ENCODE measurements around the gene KCNIP3.
"Not testable (repeated sequence)": the region's sequence is repeated elsewhere in the genome, so short reads cannot be mapped to it uniquely, and the experiment has no call there.

KCNIP3 gene

GRCh38 chr2:95401480-95401879 lies 104.3 kb downstream of the KCNIP3 start:
- TF ChIP-seq, protein P1, sequence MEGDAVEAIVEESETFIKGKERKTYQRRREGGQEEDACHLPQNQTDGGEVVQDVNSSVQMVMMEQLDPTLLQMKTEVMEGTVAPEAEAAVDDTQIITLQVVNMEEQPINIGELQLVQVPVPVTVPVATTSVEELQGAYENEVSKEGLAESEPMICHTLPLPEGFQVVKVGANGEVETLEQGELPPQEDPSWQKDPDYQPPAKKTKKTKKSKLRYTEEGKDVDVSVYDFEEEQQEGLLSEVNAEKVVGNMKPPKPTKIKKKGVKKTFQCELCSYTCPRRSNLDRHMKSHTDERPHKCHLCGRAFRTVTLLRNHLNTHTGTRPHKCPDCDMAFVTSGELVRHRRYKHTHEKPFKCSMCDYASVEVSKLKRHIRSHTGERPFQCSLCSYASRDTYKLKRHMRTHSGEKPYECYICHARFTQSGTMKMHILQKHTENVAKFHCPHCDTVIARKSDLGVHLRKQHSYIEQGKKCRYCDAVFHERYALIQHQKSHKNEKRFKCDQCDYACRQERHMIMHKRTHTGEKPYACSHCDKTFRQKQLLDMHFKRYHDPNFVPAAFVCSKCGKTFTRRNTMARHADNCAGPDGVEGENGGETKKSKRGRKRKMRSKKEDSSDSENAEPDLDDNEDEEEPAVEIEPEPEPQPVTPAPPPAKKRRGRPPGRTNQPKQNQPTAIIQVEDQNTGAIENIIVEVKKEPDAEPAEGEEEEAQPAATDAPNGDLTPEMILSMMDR (IDR thresholded peaks at IDR 0.05; ENCODE audit: insufficient read depth, low read depth, low read length, missing control alignments), result no peak
- DNase-seq (ENCODE audit: low read depth), result no peak
- peak overlapping the region; percentile 83 for H3K4me3 ChIP-seq (ENCODE audit: low read length)

DNA sequence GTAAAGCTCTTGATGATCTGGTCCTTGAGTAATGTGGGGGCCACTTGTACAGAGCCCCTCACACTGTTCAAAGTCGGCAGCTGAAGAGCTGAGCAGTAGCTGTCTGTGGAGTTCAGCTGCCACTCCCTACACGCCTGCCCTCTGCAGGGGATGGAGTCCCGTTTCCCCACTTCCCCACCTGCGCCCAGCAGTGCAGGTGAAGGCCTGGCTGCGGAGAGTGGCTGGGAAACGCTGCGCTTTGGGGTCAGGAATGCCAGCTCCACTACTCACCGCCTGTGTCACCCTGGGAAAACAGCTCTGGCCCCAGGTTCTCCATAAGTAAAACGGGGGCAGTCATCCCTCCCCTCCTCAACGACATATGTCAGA lies 104.8 kb downstream of the KCNIP3 start:
- H3K4me3 ChIP-seq (ENCODE audit: low read length), result peak overlapping the region; percentile 83
- peak; percentile 24 for DNase-seq (ENCODE audit: low read depth)

DNA sequence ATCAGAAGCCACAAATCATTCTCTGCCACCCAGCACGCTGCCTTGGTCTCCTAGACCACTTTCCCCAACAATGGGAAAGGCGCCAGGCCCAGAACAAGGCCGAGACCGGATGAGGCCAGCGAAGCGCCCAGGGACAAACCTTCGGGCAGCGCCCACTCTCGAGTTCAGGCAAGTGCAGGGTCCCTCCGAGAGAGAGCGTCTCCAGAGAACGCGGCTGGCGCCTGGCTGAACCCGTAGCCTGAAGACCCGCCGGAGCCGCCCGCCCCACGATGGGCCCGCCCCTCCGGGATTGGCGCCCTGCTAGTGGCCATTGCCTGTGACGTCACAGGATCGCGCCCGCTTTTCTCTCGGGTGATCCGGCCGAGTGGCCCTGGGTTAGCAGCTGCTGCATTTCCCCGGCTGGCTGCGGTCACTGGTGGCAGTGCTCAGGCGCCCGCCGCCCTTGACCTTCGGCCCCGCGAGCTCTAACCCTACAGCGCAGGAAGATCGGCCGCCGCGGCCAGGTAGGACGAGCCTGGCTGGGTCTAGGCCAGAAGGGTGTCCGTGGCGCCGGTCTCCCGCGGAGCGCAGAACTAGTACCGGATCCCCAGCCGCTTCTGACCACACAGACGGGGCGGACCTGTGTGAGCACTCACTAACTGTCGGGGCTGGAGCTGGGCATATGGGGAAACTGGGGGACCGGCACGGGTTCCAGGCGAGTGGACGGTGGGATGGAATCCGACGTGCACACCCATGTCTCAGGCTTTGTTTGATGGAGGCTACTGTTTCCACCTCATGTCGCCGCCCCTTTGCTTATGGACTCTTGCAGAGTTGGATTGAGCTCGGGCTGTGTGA lies 105.4 kb downstream of the KCNIP3 start, which contains the start of gene FAHD2A:
Gene FAHD2A, plus strand, starts transcription at position 339 of the 834 bp plus-strand sequence. CDS start 2,851 bp downstream, outside the sequence.
- peak; percentile 93 for DNase-seq (ENCODE audit: low read depth)
- TF ChIP-seq, protein P1 (IDR thresholded peaks at IDR 0.05; ENCODE audit: insufficient read depth, low read depth, low read length, missing control alignments), result no peak
- H3K4me3 ChIP-seq (ENCODE audit: low read length), result peak within 1 kb of the TSS; percentile 83

DNA sequence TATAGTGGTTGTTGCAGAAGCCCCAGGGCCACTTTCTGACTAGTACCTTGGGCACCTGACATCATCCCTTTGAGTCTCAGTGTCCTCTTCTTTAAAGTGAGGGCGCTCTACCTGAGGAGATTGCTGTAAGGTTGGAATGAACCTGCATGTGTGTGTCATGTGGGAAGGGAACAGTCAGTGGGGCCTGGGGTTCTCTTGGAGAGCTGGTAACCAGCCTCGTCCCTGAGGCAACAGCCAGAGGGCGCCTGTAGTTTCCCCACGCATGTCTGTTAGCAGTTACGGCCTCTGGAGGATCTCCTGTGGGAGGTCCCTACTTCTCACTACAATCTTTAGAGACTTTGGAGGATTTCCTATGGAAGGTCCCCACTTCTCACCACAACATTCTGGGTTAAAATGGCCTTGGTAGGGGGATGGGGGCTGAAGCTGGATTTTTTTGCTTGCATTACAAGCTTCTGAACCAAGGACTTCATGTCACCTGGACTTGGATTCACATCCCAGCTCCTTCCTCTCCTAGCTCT lies 106.1 kb downstream of the KCNIP3 start:
- DNase-seq (ENCODE audit: low read depth), result peak; percentile 33
- TF ChIP-seq, protein P1 (IDR thresholded peaks at IDR 0.05; ENCODE audit: insufficient read depth, low read depth, low read length, missing control alignments), result peak; percentile 12
- peak overlapping the region; percentile 83 for H3K4me3 ChIP-seq (ENCODE audit: low read length)

- not testable (repeated sequence) for H3K4me3 ChIP-seq (ENCODE audit: low read length); DNase-seq (ENCODE audit: low read depth)
Observed at GRCh38 chr2:95403824-95404223, 106.7 kb downstream of the KCNIP3 start.

DNA sequence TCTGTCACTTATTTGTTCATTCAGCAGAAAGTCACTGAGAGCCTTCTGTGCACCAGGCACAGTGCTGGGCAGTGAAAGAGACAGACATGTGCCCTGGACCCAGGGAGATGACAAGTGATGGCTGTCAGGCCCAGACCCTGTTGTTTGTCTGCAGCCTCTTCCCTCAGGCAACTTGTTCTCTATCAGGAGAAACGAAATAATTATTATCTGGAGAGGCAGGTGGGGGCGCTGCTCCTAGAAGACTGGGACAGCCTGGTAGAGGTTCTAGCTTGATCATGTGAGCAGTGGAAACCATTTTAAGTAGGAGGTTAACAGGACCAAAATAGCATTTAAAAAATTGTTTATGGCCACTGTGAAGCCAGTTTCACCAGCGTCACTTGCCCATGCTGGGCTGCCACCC lies 107.5 kb downstream of the KCNIP3 start:
- not testable (repeated sequence) for DNase-seq (ENCODE audit: low read depth); H3K4me3 ChIP-seq (ENCODE audit: low read length)

GRCh38 chr2:95411239-95411638 lies 114.1 kb downstream of the KCNIP3 start:
- H3K4me3 ChIP-seq (ENCODE audit: low read length); DNase-seq (ENCODE audit: low read depth): not testable (repeated sequence)

- TF ChIP-seq, protein P1 (IDR thresholded peaks at IDR 0.05; ENCODE audit: insufficient read depth, low read depth, low read length, missing control alignments), result peak; percentile 77
- peak; percentile 73 for DNase-seq (ENCODE audit: low read depth)
- not testable (repeated sequence) for H3K4me3 ChIP-seq (ENCODE audit: low read length)
Observed at GRCh38 chr2:95414015-95414594, 117.0 kb downstream of the KCNIP3 start.

DNA sequence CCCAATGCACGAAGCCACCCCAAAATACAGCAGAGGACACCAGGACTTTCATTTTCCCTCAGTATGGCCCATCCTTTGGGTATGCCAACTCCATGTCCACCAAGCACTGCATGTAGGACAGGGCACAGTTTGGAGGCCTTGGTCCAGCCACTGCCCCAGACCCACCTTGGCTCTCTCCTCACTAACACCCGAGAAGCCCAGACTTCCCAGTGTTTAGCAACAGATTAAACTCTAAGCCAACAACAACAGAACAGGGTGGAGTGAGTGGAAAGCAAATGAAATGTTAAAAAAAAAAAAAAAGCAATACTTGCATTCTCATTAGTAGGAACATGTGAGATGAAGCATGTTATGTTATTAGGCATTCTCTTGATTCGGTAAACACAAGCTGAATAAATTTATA lies 118.0 kb downstream of the KCNIP3 start:
- not testable (repeated sequence) for DNase-seq (ENCODE audit: low read depth)

GRCh38 chr2:95415561-95415960 lies 118.4 kb downstream of the KCNIP3 start:
- H3K4me3 ChIP-seq (ENCODE audit: low read length); DNase-seq (ENCODE audit: low read depth): not testable (repeated sequence)

More for the DNA sequence above, 118.0 kb downstream of the KCNIP3 start:
- H3K4me3 ChIP-seq (ENCODE audit: low read length), result not testable (repeated sequence)

- DNase-seq (ENCODE audit: low read depth); H3K4me3 ChIP-seq (ENCODE audit: low read length): not testable (repeated sequence)
Observed at GRCh38 chr2:95427196-95427867, 130.2 kb downstream of the KCNIP3 start.

DNA sequence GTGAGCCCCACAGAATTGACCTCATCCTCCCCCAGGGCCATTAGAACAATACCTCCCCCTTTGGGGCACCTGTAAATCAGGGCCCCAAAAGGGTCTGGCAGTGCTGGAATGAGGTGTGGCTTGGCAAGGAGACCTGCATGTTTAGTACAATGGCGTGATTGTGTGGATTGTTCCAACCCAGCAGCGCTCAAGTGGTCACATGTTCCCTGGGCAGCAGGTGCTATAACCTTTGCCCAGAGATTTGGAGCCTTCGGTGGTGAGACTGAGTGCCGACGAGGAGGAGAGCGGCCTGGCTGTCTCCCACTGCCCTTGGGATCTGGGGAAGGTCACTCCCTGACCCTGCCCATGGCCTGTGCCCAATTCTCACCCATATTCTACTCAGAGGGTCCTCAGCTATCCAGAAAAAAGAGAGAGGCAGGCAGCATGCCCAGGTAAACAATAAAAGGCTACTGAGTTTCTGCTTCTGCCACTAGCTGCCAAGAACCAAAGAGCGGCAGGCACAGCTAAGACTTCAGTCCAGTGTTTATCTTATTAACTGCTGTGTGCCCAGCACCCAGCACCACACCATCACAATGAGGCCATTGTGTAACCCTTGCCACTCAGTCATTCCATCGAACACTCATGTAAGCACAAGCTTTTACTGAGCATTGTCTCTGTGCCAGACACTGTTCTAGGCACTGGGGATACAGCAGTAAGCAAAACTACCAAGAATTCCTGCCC lies 132.8 kb downstream of the KCNIP3 start:
- not testable (repeated sequence) for H3K4me3 ChIP-seq (ENCODE audit: low read length); DNase-seq (ENCODE audit: low read depth)

DNA sequence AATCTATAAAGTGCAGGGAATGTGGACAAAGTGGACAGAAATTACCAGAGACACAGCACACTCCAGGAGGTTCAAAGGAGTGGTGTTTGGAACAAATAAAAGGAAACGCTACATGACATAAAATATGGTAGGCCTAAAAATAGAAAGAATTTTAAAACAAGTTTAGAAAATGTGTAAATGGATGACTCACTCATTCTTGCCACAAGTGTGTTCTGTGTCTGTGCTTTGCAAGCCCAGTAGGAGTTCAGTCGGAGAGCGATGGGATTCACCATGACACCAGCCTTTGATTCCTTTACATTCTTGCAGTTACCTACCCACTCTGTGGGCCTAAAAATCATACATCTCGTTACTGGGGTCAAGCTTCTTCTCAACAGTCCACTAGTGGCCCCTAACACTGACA lies 136.2 kb downstream of the KCNIP3 start:
- not testable (repeated sequence) for DNase-seq (ENCODE audit: low read depth)

More for the DNA sequence above, 136.2 kb downstream of the KCNIP3 start:
- H3K4me3 ChIP-seq (ENCODE audit: low read length), result not testable (repeated sequence)

All from epithelial cell of esophagus (primary cell).